HG02885 (cell line): ENCODE data around the gene ZNF772.
A peak's percentile ranks its signal among the peaks of the same experiment; 100 is the strongest.

Experiments
- ATAC-seq: cut with Tn5 transposase; IDR thresholded peaks from one replicate; pipeline ENCODE4 v1.9.1; 2021; ENCODE audit warnings: mild to moderate bottlenecking; ENCODE audit not compliant: unreplicated experiment, poor library complexity

The ZNF772 gene

DNA sequence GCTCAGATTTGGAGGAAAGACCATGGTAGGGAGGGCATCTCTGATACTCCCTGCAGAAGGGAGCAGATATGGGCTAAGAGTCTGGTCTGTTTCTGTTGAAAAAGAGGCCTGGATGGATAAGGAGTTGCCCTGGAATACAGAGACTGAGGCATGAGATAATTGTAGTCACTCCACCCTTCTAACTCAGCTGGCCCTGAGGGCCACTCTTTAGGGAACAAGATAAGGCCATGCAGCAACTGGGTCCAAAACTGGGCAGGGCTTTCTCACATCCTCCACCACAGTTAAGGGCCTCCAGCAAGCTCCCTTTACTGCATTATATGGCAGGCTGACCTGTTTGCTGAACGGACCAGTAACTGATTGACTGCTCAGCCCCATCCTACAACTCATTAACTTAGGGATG lies 40.9 kb downstream of the ZNF772 start:
- ATAC-seq: no peak

DNA sequence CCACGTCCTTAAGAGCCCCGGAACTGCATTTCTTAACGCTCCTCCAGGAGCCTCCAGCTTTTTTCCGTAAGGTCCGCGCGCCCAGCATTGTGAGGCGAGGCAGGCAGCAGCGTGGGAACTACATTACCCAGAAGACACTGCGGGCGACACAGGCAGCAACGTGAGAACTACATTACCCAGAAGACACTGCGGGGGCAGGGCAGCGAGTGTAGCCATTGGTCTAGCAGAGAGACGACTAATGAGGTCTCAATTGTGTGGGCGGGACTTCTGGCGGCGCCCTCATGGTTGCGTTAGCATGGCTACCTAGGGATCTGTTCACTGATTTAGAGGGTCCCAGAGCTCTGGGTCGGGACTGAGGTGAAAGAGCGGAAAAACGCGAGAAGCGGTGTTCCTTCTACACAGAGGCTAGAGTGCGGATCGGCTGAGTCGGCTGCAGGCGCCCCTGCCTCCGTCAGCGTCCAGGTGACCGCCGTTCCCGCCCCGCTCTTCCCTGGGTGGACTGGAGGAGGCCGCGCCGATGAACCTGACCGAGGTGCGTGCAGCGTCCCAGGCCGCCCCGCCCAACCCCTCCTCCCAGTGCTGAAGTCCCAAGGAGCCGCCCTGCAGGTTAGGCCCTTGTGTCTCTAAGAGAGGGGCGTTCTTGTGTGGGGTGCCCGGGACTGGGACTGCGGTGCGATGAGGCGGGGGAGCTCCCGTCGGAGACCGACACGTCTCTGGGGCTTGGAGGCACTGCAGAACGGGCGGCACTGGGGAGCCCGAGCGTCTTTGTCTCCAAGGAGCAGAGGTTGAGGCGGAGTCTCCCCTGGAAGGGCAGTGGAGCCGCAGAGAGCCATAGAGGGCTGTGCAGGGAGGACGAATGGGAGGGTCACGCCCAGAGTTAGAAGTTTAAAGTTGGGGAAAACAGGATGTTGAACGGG lies 42.0 kb downstream of the ZNF772 start, which contains the start of gene ZNF749:
ZNF749 (plus strand) TSS at position 264 of the 917 bp plus-strand sequence; CDS start at position 518, 254 bp downstream.
- ATAC-seq: peak; percentile 98

DNA sequence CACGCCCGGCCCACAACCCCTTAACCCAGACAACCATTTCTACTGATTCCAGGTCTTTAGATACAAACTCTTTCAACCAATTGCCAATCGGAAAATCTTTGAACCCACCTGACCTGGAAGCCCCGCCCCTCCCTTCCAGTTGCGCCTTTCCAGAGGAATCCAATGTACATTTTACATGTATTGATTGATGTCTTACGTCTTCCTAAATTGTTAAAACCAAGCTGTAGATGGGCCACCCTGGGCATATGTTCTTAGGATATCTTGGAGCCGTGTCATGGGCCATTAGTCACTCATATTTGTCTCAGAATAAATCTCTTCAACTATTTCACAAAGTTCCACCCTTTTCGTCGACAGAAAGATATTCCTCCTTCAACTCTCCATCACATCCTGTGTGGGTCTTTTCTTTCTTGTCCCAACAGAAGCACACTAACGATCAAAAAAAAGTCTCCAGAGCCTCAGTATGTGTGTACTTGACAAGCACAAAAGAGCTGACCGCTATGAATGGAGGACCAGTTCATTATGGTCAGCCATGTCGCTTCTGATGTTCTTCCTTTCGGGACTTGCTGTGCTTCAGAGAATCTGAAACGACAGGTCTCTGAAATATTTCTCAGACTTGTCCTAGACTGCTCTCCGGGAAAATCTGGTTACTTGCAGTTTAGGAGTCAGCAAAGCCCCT lies 42.8 kb downstream of the ZNF772 start:
- peak; percentile 4 for ATAC-seq

DNA sequence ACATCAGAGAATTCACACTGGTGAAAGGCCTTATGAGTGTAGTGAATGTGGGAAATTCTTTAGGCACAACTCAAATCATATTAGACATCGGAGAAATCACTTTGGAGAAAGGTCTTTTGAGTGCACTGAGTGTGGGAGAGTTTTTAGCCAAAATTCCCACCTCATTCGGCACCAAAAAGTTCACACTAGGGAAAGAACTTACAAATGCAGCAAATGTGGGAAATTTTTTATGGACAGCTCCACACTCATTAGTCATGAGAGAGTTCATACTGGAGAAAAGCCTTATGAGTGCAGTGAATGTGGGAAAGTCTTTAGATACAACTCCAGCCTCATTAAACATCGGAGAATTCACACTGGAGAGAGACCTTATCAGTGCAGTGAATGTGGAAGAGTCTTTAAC lies 56.3 kb downstream of the ZNF772 start:
- ATAC-seq: no peak

DNA sequence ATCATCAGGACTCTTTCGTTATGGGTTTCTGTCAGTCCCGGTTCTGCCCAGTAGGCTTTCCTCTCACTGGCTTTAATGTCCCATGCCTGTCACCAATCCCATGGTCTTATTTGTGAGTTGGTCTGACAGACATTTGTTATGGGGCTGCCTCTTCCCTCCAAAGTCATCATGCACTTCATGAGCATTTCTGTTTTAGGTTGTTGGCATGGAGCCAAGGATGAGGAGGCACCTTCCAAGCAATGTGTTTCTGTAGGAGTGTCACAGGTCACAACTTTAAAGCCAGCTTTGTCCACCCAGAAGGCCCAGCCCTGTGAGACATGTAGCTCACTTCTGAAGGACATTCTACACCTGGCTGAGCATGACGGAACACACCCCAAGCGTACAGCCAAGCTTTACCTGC lies 57.9 kb downstream of the ZNF772 start:
- no peak for ATAC-seq
